Stimulated activated CD4-positive, alpha-beta T cell treated with anti-CD3 and anti-CD28 coated beads, TNF-alpha, amount 100 ng/mL, for 1 hour (primary cell): Measurements from ENCODE around the gene INHBC.
"Not testable (repeated sequence)": the region's sequence is repeated elsewhere in the genome, so short reads cannot be mapped to it uniquely, and the experiment has no call there.

ENCODE experiments used
- DNase-seq, 3 donors: peaks; one replicate each; pipeline ENCODE4 v3.0.0-alpha.2; 2020; ENCODE audit warnings: low read depth in 3 of 3, low spot score in 1 of 3

Gene INHBC

DNA sequence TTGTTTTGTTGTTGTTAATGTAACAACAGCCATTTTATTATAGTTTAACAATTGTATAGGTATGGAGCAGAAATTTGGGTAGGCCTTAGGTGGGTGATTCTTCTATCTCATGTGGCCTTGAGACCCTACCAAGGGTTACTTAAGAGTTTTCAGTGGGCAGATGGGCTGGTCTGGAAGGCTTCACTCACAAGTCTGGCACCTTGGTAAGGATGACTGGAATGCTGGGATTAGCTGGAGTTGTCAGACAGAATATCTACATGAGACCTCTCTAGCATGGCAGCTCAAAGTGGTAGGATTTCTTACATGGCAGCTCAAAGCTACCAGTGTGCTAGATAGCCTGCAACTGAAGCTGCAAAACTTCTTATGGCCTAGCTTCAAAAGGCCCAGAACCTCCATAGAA, 51.1 kb downstream of the INHBC start:
- no peak for DNase-seq

DNA sequence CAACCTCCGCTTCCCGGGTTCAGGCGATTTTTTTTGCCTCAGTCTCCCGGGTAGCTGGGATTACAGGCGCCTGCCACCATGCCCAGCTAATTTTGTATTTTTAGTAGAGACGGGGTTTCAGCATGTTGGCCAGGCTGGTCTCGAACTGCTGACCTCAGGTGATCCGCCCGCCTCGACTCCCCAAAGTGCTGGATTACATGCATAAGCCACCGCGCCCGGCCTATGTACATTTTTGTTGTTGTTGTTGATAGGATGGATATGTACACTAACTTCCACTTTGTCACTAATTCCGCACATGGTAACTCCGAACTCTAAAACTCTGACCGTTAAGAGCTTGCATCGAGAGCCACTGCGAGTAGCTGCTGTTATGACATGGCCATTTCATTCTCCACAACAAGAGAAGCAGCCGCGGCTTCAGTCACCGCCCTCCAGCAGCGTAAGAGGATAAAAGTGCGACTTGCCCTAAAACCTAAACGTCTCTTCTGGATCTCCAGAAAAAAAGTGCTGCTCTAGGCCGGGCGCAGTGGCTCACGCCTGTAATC, 52.5 kb downstream of the INHBC start:
- no peak for DNase-seq

DNA sequence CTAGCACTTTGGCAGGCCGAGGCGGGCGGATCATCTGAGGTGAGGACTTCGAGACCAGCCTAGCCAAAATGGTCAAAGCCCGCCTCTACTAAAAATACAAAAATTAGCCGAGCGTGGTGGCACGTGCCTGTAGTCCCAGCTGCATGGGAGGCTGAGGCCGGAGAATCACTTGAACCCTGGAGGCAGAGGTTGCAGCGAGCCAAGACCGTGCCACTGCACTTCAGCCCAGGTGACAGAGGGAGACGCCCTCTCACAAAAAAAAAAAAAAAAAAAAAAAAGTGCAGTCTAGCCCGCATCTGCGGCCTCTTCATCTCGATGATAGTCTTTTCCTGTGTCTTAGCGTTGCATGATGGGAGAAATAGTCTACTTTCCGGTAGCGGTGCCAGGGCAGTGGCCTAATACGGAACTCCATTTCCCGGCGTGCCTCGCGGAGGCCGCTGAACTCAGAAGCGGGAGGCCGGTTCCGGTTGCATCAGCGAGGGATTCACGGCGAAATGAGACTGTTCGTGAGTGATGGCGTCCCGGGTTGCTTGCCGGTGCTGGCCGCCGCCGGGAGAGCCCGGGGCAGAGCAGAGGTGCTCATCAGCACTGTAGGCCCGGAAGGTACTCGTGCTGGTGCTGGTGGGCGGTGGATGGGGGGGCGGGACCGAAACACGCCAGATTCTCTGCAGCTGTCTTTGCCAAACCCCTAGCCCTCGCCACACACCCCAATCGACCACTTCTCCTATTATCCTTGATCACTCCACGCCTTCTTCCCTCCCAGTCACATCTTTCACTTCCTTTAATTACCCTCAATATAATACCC, 53.2 kb downstream of the INHBC start, which contains the start of gene MARS1:
Gene MARS1, plus strand, starts transcription at position 472 of the 805 bp plus-strand sequence. Its CDS starts 23 bp downstream, at position 495.
- DNase-seq: peak; percentile 75 to 84 (median 79)

DNA sequence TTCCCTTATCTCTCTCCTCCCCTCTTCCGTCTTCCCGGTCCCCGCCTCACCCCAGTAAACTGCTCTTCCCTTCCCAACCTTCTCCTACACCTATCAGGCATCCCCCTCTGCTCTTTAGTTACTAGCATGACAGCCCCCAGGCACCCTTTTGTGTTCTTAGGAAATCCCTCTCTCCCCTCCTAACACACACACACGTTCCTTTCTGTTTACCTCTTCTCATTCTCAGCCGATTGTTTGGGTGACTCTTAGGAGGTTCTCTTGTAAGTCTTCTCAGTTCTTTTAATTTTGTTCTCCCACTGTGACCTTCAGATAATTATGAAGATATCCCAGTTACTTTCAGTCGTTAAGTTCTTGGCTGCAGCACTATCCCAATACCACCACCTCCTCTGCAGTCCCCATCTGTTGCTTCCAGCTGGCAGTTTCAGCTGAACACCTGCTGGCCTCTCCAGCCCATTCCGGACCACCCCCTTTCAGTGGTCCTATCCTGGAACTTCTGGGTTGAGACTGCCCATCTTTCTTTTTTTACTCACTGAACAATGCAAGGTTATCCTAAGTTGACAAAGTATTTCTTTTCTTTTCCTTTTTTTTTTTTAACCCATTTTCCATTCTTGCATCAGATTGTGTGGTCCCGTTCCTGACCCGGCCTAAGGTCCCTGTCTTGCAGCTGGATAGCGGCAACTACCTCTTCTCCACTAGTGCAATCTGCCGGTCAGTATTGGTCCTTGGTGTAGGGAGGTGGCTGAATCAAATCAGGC, 54.0 kb downstream of the INHBC start:
- DNase-seq: no peak

DNA sequence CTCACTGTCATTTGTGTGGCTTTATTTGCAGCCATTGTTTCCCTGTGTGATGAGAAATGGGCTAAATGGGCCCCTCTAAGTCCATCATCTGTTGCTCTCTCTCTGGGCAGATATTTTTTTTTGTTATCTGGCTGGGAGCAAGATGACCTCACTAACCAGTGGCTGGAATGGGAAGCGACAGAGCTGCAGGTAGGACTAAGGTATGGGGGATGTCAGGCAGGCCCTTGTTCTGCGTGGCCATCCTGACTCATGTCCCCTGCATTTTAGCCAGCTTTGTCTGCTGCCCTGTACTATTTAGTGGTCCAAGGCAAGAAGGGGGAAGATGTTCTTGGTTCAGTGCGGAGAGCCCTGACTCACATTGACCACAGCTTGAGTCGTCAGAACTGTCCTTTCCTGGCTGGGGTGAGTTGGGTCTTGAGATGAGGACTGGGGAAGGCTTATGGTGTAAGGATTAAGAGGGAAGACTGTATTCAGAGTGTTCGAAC, 54.6 kb downstream of the INHBC start:
- DNase-seq: no peak

DNA sequence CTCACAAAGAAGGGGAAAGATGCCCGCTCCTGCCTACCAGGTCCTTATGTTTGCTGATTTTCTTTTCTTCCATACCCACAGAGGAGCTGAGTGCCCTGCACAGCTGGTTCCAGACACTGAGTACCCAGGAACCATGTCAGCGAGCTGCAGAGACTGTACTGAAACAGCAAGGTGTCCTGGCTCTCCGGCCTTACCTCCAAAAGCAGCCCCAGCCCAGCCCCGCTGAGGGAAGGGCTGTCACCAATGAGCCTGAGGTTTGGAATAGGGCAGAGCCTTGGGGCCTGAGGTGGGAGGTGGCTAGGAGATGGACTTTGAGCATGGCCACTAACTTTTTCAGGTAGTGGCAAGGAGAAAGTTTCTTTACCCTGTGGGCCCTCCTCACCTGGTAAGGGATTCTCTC, 55.5 kb downstream of the INHBC start:
- no peak for DNase-seq

DNA sequence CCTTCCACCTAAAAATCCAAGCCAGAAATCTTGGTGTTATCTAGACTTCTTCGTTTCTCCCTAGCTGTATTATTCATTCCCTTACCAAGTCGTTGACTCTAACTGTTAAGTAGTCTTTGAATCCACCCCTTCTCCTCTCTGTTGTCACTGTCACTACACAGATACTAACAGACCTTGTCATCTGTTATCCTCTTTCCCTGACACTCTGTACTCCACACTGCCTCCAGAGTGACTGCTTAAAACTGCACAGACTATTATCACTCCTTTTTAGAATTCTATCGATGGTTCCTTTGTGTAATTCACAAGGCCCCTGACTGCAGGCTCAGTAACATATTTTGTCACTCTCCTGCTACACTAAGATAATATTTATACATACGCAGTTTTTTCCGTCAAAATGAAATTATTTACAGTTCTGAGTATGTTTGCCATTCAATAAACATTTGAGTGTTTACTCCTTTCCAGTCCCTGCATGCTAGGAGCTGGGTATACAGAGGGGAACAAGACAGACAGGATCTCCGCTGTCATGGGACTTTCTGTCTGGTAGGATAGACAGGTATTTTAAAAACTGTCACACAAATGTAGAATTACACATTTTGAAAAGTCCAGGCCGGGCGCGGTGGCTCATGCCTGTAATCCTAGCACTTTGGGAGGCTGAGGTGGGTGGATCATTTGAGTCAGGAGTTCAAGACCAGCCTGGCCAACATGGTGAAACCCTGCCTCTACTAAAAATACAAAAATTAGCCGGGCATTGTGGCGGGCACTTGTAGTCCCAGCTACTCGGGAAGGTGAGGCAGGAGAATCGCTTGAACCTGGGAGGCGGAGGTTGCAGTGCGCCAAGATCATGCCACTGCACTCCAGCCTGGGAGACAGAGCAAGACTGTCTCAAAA, 57.1 kb downstream of the INHBC start:
- DNase-seq: no peak

DNA sequence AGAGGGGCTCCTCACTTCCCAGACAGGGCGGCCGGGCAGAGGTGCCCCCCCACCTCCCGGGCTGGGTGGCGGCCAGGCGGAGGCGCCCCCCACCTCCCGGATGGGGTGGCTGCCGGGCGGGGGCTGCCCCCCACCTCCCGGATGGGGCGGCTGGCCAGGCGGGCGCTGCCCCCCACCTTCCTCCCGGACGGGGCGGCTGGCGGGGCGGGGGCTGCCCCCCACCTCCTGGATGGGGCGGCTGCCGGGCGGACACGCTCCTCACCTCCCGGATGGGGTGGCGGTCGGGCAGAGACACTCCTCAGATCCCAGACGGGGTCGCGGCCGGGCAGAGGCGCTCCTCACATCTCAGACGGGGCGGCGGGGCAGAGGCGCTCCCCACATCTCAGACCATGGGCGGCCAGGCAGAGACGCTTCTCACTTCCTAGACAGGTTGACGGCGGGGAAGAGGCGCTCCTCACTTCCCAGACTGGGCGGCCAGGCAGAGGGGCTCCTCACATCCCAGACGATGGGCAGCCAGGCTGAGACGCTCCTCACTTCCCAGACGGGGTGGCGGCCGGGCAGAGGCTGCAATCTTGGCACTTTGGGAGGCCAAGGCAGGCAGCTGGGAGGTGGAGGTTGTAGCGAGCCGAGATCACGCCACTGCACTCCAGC, 60.6 kb downstream of the INHBC start:
- not testable (repeated sequence) for DNase-seq

DNA sequence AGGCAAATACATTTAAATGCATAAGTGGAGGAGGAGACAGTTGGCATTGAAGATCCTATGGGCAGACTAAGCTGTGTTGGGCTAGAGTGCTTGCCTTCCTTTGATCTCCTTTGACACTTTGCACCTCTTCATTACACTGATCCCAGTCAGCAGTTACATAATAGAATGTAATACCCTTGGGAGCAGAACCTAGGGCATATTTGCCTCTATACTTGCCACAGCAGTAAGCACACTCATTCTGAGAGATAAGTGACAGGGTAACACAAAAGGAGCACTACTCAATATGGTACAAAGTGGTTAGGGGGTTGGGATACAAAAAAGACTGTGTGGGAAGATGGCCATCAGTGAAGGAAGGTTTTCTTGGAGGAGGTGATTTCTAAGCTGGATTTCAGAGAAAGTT, 62.2 kb downstream of the INHBC start:
- DNase-seq: no peak

DNA sequence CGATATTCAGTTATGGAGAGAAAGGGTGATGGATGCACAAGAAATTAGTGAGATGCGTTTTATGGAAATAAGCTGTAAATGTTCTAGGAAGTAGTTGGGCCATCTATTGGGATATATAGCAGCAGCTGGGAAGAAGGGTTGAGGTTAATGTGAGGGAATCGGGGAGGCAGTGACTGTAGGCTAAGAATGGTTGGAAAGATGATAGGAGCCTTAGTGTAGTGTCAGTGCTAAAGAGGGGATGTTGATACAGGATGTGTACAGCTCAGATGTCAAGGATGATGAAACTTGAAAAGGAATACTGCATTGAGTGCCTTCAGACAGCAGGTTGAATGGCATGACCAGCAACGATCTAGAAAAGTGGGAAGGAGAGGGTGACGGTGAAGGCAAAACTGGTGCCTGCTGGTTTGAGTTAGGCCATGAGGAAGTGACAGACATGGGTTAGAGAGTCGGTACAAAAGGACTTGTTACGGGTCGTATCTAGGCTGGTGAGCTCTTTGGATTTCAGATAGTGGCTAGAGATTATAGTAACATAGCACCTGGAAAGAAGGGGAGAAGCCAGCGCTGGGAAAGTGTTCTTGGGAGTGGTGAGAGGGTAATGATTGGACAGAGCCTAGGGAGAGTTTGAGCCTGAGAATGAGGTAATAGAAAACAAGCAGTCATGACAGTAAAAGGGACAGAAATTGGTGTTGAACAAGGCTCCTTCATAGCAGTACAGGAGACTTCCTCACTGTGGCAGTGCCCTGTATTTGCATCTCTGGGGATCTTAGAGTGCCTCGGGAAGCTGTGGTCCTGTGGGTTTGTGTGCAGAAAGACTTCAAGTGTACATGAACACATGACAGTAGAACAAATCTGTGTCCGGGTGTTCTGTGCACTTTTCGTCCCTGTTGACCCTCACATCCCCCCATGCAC, 62.9 kb downstream of the INHBC start:
- DNase-seq: no peak

DNA sequence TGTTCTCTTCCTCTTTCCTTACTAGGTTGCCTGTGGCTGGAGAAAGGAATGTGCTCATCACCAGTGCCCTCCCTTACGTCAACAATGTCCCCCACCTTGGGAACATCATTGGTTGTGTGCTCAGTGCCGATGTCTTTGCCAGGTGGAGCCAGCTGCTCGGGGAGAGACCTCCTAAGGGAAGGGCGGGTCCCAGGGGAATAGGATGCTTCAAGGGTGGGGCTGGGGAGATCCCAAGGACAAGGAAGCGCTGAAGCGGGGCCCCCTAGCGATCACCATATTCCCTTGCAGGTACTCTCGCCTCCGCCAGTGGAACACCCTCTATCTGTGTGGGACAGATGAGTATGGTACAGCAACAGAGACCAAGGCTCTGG, 63.5 kb downstream of the INHBC start:
- DNase-seq: no peak

DNA sequence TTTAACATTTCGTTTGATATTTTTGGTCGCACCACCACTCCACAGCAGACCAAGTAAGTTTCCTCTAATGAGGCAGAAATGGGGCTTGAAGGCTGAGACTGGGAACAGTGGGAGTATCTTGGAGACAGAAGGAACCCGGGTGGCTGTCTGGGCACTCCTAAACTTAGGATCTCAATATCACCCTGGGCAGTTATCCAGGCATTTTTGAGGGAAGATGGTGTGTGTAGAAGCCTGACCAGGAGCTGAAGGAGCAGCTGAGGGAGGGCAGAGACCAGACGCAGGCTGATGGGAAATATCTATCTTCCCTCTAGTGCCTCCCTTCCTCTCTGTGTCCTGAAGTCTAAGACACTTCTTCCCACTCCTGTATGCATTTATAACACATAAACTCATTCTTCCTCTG, 64.0 kb downstream of the INHBC start:
- no peak for DNase-seq

DNA sequence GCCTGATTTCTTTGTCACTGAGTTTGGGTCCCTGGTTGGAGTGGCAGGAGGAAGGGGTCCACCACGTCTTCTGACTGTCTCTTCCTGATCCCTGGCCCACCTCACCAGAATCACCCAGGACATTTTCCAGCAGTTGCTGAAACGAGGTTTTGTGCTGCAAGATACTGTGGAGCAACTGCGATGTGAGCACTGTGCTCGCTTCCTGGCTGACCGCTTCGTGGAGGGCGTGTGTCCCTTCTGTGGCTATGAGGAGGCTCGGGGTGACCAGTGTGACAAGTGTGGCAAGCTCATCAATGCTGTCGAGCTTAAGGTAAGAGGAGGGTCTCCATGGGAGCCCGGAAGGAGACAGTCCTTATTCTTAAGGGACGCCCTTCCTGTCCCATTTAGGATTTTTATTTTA, 65.6 kb downstream of the INHBC start:
- DNase-seq: no peak
